ENCODE measurements around the gene MCF2L2.

The MCF2L2 gene

DNA sequence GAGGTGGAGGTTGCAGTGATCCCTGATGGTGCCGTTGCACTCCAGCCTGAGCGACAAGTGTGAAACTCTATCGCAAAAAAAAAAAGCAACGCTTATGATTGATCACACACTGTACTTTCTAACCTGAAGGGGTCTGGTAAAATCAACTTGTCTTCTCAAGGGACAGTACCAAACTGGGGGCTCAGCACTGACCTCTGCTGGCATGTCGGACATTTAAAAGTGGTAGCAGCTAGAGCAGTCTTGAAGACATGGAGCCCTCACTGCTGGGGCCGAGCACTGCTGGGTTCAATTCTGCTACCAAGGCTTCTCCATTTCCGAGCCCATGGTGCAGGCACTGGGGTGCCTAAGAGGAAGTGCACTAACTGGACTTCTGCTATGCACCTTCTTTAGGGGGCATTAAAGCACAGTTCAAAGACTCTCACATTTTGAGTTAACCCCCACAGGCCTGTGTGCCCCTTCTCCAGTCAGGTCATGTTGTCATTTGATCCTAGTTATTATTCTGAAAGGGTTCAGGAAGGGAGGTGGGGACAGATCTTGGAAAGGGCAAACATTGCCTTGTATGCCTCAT is 239.4 kb downstream of the MCF2L2 start:
- H3K4me1 ChIP-seq: no peaks in the 10 kb centered on the region
- H2AFZ ChIP-seq: no peak overlapping the region
- no peaks in the 10 kb centered on the region for H3K9me3 ChIP-seq (ENCODE audit: control insufficient read depth, low read length)
- TF ChIP-seq, protein P1, sequence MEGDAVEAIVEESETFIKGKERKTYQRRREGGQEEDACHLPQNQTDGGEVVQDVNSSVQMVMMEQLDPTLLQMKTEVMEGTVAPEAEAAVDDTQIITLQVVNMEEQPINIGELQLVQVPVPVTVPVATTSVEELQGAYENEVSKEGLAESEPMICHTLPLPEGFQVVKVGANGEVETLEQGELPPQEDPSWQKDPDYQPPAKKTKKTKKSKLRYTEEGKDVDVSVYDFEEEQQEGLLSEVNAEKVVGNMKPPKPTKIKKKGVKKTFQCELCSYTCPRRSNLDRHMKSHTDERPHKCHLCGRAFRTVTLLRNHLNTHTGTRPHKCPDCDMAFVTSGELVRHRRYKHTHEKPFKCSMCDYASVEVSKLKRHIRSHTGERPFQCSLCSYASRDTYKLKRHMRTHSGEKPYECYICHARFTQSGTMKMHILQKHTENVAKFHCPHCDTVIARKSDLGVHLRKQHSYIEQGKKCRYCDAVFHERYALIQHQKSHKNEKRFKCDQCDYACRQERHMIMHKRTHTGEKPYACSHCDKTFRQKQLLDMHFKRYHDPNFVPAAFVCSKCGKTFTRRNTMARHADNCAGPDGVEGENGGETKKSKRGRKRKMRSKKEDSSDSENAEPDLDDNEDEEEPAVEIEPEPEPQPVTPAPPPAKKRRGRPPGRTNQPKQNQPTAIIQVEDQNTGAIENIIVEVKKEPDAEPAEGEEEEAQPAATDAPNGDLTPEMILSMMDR (IDR thresholded peaks at IDR 0.05): peak; percentile 35
- H3K27ac ChIP-seq: no peak overlapping the region
- H3K4me2 ChIP-seq (ENCODE audit: low read length): no peak overlapping the region
- no peaks in the 10 kb centered on the region for H3K27me3 ChIP-seq (ENCODE audit: control insufficient read depth, insufficient read depth, low read length)
- no peak overlapping the region for H3K4me3 ChIP-seq (ENCODE audit: low read depth, low read length)
- H3K79me2 ChIP-seq: no peaks in the 10 kb centered on the region
- H3K36me3 ChIP-seq (ENCODE audit: control insufficient read depth, insufficient read depth, low read length): no peaks in the 10 kb centered on the region
- H3K9ac ChIP-seq: no peak overlapping the region

DNA sequence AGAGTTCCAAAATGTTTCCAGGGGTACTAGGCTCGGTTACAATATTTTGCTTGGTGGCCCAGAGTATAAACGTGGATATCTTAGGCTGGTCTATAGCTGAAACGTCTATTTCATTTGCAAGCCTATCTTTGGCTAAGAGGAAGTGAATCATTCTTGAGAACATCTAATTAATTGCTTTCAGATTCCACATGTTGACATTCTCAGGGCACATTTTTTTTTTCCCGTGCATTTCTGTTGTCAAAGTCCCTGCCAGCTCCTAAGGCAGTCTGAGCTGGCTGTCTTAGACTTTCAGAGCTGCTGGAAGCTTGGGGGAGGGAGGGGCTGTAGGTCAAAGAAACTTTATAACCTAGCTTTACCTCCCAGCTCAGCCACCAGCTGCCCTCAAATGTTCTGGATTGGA is 242.7 kb downstream of the MCF2L2 start:
- TF ChIP-seq, protein P1 (IDR thresholded peaks at IDR 0.05): no peak
- Histone ChIP-seq H2AFZ (no peak overlapping the region), H3K4me3 (ENCODE audit: low read depth, low read length) (no peak overlapping the region), H3K9me3 (ENCODE audit: control insufficient read depth, low read length) (no peaks in the 10 kb centered on the region), H3K79me2 (no peaks in the 10 kb centered on the region), H3K4me1 (no peaks in the 10 kb centered on the region), H3K9ac (no peak overlapping the region), H3K36me3 (ENCODE audit: control insufficient read depth, insufficient read depth, low read length) (no peaks in the 10 kb centered on the region), H3K27me3 (ENCODE audit: control insufficient read depth, insufficient read depth, low read length) (no peaks in the 10 kb centered on the region), H3K4me2 (ENCODE audit: low read length) (no peak overlapping the region), H3K27ac (no peak overlapping the region)

DNA sequence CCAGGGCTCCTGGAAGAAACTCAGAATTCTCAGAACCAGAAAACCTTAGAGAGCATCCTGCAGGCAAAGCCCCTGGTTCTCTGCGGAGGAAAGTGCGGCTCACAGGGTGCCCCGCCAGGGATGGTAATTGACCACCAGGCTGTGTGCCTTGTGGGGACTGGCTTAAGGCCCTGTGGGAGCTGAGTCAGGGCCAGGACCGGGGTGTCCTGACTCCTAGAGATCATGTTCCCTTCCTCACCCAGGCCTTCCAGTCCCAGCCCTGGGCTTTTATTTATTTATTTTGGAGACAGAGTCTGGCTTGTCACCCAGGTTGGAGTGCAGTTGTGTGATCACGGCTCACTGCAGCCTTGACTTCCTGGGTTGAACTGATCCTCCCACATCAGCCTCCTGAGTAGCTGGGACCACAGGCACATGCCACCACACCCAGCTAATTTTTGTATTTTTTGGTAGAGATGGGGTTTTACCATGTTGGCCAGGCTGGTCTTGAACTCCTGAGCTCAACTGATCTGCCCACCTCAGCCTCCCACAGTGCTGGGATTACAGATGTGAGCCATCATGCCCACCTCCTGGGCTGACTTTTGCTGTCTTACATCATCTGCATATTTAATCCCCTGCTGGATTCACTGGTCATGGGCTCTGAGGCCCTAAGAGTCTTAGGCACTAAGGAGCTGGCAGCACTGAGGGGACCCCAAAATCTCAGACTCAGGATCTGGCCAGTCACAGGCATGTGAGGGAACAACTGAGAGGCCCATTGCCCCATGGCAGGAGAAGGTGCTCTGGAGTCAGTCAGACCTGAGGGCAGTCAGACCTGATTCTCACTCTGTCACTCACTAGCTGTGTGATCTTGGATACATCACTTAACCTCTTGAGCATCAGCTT is 245.4 kb downstream of the MCF2L2 start:
- no peaks in the 10 kb centered on the region for H3K36me3 ChIP-seq (ENCODE audit: control insufficient read depth, insufficient read depth, low read length)
- H3K79me2 ChIP-seq: no peaks in the 10 kb centered on the region
- no peaks in the 10 kb centered on the region for H3K4me1 ChIP-seq
- H3K4me3 ChIP-seq (ENCODE audit: low read depth, low read length): no peak overlapping the region
- H3K27ac ChIP-seq: no peak overlapping the region
- H3K9me3 ChIP-seq (ENCODE audit: control insufficient read depth, low read length): no peaks in the 10 kb centered on the region
- H3K27me3 ChIP-seq (ENCODE audit: control insufficient read depth, insufficient read depth, low read length): no peaks in the 10 kb centered on the region
- TF ChIP-seq, protein P1 (IDR thresholded peaks at IDR 0.05): no peak
- no peak overlapping the region for H3K4me2 ChIP-seq (ENCODE audit: low read length)
- no peak overlapping the region for H3K9ac ChIP-seq
- H2AFZ ChIP-seq: no peak overlapping the region

DNA sequence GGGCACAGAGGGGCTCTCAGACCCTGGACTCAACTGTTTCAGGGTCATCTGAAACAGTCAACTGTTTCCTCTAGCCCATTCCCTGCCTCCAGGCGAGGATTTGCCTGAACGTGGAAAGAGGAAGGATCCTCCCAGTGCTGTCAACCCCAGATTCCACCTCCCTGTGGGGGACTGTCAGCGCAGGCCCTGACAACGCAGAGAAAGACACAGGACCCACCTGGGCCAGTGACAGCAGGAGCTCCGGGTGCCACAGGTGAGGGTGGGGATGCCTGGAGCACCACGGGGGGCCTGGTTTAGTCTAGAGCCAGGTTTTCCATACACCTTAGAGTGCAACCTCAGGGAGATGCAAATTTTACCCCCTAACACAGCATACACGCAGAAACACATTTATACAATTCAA is 246.3 kb downstream of the MCF2L2 start:
- Histone ChIP-seq H2AFZ (no peak overlapping the region), H3K9ac (no peak overlapping the region), H3K9me3 (ENCODE audit: control insufficient read depth, low read length) (no peaks in the 10 kb centered on the region), H3K36me3 (ENCODE audit: control insufficient read depth, insufficient read depth, low read length) (no peaks in the 10 kb centered on the region), H3K4me3 (ENCODE audit: low read depth, low read length) (no peak overlapping the region), H3K4me1 (no peaks in the 10 kb centered on the region), H3K27ac (no peak overlapping the region), H3K79me2 (no peaks in the 10 kb centered on the region), H3K27me3 (ENCODE audit: control insufficient read depth, insufficient read depth, low read length) (no peaks in the 10 kb centered on the region), H3K4me2 (ENCODE audit: low read length) (no peak overlapping the region)
- TF ChIP-seq, protein P1 (IDR thresholded peaks at IDR 0.05): no peak
